SK-N-MC (cell line): ENCODE results near the gene KRT31.

Experiments
- DNase-seq: peaks from one replicate; pipeline ENCODE4 v3.0.0-alpha.2; 2011; ENCODE audit warnings: low read depth, low spot score
- H3K27ac ChIP-seq: fragments of 200-600 bp; sonication (generic); 2 replicates; pipeline ENCODE4 v1.5.1; 2016; ENCODE audit warnings: mixed run types
- H3K36me3 ChIP-seq: fragments of 200-600 bp; sonication (generic); 2 replicates; pipeline ENCODE4 v1.6.1; 2017; ENCODE audit warnings: antibody characterized with exemption, low read length, mixed read lengths; ENCODE audit not compliant: insufficient read depth
- H3K4me3 ChIP-seq: fragments of 200-600 bp; sonication (generic); 2 replicates; pipeline ENCODE4 v1.5.1; 2016
- H3K9ac ChIP-seq: fragments of 200-600 bp; sonication (generic); 2 replicates; pipeline ENCODE4 v1.8.0; 2017; ENCODE audit warnings: mixed run types, mixed read lengths; ENCODE audit not compliant: insufficient read length
- H3K9me3 ChIP-seq: fragments of 200-600 bp; sonication (generic); 2 replicates; pipeline ENCODE4 v1.6.1; 2017; ENCODE audit warnings: low read depth, mild to moderate bottlenecking, antibody characterized with exemption, low read length, moderate library complexity, mixed read lengths
- EZH2 ChIP-seq: fragments of 200-600 bp; sonication (generic); IDR thresholded peaks from one replicate; pipeline ENCODE4 v1.6.1; 2017; ENCODE audit warnings: antibody characterized with exemption
- FOXP2 ChIP-seq: optimal IDR thresholded peaks from 2 replicates; pipeline ENCODE3; 2011; ENCODE audit warnings: mild to moderate bottlenecking, moderate library complexity; ENCODE audit not compliant: insufficient read depth; ENCODE audit errors: extremely low read length, control extremely low read depth
- POLR2AphosphoS5 ChIP-seq: IDR thresholded peaks from 2 replicates; pipeline ENCODE4 v1.6.1; 2012; ENCODE audit warnings: mild to moderate bottlenecking, low read depth, low read length, borderline replicate concordance

The KRT31 gene

DNA sequence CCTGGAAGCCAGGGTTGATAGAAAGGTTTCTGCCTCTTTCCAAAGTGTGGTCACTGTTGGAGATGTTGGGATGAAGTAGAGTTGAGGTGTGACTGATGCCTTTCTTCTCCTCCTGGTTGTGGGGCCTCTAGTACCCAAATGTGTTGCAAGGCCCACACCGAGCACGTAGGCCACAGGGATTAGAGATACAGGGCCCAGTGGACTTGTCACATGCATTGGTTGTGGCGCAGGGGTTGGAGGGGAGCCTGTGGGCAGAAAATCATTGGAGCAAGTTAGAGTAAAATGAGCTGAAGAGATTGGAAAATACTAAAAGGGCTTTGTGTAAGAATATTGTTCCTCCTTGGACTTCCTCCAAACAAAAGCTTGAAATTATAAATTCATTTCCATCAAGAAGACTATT is 51.4 kb downstream of the KRT31 start:
- Histone ChIP-seq H3K9me3 (no peaks in the 10 kb centered on the region; the same call in 1 of the 2 replicates), H3K36me3 (no peaks in the 10 kb centered on the region), H3K4me3 (no peak overlapping the region), H3K9ac (no peak overlapping the region), H3K27ac (no peak overlapping the region)
- DNase-seq: no peak
- no peak for TF ChIP-seq FOXP2
- TF ChIP-seq POLR2AphosphoS5: no peak
- TF ChIP-seq EZH2: no peak
